CD4-positive, alpha-beta T cell treated with Interleukin-17A for 4 hours (primary cell): ENCODE measurements around the gene FAM107B.

Experiments used
- DNase-seq: peaks from one replicate; pipeline ENCODE4 v3.0.0-alpha.2; 2020; ENCODE audit warnings: mixed read lengths

FAM107B gene

DNA sequence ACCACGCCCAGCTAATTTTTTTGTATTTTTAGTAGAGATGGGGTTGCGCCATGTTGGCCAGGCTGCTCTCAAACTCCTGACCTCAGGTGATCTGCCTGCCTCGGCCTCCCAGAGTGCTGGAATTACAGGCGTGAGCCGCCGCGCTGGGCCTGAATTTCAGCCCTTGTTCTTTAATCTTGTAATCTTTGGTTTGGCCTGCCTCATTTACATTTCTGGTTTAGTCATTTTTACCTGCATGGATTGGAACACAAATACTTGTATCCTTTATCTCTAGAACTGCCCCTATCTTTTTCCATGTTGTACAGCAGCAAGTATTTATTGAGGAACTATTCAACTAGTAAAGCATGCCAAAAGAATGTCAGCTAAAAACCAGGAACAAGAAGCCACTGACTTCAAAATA lies 248.4 kb downstream of the FAM107B start:
- no peak for DNase-seq

DNA sequence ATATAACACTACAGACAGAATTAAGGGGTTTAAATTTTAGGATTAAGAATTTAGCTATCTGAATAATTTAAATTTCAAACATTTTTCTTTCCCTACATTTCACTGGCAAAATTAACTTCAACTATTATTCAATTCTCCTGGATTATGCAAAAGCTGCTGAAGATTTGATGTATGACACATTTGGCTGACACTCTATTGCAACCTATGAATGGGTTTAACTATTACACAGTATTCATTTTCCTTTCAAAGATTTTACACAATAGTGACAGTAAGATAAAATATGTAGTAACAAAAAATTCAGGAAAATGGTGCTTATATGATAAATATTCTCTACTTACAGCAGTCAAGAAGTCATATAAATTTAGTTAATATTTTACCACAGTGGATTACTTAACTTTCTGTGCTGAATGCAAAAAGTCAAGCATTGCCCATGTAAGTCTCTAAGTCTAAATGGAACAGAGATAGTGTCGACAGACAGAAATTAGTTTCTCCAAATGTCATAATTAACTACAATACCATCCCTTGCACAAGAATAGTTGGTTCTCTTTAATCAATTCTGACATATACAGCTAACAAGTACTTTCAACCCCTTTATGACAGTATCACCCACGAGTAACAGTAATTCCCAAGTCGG lies 249.9 kb downstream of the FAM107B start:
- no peak for DNase-seq

DNA sequence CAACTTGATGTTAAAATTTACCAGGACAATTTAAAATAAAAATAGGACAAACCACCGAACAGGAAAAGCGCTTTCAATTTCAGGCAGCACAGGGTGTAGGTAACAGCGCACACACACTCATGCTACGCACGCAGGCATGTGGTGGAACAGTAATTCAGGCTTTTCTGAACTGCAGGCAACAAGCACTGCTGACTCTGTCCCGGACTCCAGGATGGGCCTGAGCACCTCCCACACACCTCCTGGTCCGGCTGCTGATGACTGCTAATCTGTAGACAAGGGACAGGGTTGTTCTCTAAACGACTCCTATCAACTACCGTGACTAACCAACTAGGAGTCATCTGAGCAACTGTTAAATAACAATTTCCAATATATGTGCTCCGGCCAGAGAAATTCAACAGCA lies 251.4 kb downstream of the FAM107B start:
- no peak for DNase-seq

DNA sequence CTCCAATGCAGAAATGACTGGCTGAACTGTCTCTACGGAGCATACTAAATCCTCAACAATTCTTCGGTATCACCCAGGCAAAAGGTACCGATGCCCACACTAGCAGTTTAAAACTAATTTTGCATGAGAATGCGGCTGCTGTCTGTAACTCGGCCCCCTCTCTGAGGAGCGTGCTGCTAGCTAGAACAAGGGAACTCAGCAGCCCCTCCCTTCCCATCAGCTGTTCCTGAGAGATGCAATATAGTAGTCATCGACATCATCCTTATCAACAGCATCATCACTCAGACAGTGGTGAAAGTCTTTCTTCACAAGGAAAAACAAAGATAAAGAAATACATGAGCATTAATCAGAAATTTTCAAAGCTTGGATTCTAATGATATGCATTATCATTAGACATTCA lies 254.9 kb downstream of the FAM107B start:
- DNase-seq = no peak

DNA sequence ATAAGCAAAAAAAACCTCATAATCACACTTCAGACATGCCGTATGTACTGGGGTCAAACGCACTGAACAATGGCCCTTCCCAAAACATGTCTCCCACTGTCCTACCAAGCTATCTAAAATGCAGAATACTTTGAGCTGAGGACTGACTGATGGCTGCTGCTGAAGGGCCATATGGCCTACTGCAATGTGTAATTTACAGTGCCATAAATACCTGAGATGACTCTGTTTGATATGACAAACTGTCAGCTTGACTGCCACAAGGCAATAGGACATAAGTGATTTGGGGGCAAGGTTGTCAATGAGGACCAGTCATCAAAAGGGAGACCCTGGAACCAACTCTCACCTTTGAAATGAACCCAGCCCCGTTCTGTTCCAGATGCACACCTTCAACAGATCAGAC lies 256.5 kb downstream of the FAM107B start:
- no peak for DNase-seq

DNA sequence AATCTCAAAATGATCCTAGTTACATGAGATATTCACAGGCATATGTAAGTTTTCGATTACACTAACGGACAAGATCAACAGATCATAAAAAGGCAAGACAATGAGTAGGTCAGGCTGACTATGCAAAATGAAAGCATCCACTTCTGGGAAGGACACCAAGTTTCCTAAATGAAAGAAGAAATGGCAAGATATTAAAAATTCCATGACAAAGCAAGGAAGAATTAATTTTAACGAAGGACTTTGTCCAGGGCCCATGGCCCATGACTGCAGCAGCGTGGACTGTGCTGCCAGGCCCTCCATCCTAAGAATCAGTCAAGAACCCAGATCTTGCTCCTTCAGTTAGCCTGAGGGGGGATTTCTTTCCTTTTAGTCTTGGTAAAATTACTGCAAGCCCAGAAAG lies 261.6 kb downstream of the FAM107B start:
- DNase-seq = no peak

DNA sequence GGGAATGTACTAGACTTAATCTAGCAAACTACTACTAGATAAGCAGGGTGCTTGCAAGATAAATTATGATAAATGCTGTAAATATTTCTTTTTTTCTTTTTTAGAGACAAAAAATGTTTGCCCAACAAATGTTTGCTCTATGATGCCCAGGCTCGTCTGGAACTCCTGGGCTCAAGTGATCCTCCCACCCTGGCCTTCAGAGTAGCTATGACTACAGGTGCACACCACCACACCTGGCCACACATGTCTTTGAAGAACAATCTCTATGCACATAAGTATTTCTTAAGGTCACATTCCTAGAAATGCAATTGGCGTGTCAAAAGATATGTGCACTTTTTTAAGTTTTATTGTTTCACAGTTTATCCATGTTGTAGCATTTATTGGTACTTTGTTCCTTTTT lies 264.4 kb downstream of the FAM107B start:
- no peak for DNase-seq

DNA sequence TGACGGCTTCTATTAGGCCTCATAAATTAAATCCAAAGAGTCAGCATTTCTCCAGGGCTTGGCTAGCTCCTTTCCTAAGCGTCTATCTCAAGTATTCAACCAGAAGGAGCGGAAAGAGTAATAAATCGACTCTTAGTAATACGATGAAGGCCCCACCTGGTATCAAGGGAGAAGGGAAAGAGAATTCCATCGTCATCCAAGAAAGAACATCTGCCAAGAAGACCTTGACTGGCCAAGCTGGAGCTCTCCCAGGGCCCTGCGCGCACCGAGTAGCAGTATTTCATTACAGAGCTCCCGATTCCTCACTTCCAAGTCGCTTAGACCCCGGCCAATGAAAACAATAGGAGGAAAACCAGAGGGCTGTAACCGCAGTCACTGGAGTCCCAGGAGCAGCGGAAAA lies 266.0 kb downstream of the FAM107B start:
- DNase-seq = no peak

DNA sequence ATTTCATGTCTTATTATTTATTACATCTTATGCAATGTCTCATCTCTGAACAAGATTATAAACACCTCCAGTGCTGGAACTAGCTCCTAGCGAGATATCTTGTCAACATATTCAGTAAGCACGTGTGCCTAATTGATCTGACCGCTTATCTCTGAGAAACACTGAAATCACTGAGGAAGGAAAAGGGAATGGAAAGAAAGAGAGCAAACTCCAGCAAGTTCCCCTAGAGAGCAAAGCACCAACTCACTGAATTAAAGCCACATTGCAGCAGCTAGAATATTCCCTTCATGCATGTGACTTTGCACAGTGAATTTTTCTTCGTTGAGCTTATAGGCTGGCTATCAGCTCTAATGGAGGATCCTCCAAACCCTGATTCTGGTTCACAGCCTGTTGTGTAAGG lies 266.9 kb downstream of the FAM107B start:
- no peak for DNase-seq

DNA sequence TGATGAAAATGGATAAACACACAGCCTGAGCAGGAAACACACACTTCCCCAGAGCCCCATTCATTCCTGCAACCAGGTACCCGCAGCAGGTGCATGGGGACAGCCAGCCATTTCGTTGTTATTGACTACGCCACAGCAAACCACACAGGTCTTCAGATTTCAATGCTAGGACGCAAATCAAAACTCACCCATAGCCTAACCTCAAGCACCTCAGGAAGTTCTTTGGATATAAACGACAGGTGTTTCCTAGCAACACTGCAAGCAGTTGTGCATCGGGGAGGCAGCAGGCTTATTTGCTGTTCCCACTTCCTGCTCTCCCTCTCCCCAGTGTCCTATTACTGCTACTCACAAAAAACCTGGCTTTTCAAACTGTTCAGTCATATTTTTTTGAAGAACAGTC lies 267.5 kb downstream of the FAM107B start:
- DNase-seq = peak; percentile 35

DNA sequence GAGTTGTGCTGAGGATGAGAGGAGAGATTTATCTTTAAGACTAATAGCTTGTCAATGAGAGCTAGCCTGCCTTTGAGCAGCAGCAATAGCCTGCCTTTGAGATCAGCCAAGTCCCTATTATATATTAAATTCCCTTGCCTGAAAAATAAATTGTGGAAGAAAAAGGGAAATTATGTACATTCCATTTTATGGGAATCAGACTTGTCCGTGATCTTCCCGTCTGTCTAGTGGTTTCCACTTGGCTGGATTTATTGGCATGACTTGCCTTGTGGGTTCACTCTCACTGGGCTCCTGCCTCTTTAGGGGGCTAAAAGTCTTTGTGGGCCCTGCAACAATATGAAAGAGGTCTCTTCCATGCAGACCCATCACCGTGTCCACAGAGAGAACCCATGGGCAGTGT lies 272.3 kb downstream of the FAM107B start:
- no peak for DNase-seq

DNA sequence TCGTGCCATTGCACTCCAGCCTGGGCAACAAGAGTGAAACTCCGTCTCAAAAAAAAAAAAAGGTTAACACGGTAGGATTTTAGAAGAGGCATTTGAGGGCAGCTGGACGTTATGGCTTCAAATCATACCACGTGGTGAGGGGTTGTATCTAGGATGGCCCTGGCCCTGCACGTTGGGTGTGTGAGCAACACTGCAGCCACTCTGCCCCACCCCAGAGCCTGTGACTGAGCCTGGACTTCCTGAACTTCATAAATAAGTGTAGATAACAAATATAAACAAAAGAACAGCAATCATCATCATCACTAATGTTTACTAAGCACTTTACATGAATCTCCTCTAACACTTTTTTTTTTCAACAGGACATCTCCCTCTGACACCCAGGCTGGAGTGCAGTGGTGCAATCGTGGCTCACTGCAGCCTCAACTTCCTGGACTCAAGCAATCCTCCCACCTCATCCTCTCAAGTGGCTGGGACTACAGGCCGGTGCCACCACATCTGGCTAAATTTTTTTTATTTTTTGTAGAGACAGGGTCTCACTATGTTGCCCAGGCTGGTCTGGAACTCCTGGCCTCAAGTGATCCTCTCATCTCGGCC lies 274.4 kb downstream of the FAM107B start:
- no peak for DNase-seq

DNA sequence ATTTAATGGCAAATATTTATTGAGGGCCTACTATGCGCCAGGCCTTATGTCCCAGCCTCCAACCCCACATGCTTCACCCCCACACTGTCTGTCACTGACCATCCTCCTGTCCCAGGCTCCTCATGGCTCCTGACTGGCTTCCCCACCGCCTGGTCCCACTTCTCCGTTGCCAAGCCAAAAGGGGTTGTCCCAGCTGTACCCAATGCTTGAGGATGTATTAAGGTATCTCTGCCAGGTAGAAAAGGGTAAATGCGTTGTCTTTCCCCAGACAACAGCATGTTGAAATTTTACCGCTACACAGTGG lies 275.1 kb downstream of the FAM107B start:
- no peak for DNase-seq

DNA sequence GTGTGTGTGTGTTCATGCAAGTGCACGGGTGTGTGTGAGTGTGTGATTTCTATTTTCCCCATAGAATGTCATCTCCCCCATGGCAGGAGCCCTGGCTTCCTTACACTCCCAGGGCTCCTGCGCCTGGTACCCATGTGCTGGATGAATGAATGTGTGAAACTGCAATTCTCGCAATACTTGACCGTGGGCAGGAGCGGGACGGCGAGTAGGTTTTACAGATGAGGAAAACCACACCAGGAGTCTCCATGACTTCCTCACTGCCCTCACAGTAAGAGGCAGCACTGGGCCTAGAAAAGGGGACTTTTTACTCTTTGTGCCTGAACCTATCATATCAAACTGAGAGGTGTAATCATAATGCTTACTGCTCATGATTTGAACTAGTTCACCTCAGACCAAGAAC lies 276.4 kb downstream of the FAM107B start:
- no peak for DNase-seq

DNA sequence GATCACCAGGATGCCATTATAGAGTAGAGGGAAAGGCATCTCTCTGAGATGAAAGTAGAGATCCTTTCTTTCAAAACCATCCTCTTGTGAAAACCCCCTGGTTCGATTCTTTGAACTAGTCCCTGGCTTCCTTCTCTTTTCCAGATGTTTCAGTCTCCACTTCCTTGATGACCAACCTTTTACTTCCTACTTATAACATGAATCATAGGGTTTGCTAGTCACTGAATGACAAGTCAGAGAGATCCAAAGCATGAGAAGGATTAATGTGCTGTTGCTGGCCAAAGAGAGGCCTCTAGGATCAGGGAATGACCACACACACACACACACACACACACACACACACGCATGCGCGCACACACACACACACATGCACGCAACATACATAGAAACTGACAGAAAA lies 282.9 kb downstream of the FAM107B start:
- no peak for DNase-seq

DNA sequence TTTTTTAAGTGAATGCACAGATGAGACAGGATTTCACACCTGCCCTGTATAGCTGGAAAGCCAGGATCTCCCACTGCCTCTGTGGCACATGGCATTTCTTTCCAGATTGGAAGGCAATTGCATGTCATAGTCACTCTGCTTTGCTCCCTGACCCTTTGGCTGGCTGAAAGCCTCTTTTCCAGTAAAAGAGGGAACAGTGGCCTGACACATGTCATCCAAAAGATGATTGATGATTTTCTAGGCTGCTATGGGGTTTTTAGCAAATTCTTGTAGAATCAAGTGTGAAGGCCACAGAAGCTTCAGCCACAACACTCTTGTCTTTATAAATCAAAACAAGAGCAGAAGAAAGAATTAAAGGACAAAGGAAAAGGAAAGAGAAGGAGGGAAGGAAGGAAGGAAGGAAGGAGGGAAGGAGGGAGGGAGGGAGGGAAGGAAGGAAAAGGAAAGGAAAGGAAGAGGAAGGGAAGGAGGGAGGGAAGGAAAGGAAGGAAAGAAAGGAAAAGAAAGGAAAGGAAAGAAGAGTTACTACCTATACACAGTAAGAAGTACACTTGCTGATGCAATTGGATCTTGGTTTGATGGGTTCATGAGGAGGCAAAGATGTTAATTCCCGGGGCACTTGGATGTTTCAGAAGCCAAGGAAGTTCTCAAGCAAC lies 285.0 kb downstream of the FAM107B start:
- no peak for DNase-seq

DNA sequence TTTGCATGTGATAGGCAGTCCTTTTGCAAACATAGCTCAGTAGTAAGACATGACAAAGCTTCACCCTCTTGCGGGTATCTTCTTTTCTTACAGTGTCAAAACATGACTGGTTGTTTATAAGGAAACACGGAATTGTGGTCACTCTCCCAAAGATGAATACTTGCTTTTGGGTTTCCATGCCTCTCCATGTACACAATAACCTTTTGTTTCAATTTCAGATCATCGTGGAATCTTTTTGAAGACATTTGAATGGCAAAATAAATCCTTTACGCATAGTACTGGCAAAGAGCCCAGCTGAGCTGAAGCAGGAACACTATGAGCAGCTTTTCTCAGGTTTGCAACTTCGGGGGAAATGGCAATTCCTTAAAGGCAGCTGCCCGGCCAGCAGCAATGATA lies 287.2 kb downstream of the FAM107B start:
- no peak for DNase-seq

DNA sequence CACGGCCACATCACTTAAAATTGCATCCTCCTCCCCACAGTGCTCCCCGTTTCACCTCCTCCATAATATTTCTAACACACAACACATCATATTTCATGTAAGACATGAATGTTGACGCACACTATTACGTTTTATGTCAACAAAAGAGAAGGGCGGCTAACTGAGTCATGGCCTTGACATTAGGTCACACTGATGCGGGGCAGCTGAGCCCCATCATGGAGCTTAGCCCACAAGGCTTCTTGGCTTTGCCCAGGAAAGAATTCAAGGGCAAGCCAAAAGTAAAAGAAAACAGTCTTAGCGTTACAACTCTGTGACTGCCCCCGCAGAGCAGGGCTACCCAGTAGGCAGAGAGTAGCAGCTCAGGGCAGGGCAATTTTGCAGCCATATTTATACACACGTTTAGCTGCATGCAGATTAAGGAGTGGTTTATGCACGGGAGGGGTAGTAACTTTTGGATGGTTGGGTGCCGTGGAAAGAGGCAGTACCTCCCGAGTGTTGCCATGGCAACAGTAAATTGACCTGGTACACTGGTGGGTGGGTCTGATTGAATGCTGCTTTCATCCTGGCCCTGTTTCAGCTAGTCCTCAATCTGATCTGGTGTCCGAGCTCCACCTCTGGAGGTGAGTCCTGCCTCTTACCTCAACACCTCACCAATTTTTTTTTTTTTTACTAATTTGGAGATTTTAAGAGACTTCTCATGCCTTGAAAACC lies 287.8 kb downstream of the FAM107B start:
- no peak for DNase-seq

DNA sequence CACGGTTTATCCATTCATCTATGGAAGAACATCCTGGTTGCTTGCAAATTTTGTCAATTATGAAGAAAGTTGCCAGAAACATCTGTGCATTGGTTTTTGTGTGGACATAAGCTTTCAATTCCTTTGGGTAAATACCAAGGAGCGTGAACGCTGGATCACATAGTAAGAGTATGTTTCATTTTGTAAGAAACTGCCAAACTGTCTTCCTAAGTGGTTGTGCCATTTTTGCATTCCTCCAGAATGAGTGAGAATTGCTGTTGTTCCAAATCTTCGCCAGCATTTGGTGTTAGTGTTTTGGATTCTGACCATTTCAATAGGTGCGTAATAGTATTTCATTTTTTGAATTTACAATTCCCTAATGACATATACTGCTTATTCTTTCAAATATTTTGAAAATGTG lies 288.7 kb downstream of the FAM107B start:
- DNase-seq = no peak

DNA sequence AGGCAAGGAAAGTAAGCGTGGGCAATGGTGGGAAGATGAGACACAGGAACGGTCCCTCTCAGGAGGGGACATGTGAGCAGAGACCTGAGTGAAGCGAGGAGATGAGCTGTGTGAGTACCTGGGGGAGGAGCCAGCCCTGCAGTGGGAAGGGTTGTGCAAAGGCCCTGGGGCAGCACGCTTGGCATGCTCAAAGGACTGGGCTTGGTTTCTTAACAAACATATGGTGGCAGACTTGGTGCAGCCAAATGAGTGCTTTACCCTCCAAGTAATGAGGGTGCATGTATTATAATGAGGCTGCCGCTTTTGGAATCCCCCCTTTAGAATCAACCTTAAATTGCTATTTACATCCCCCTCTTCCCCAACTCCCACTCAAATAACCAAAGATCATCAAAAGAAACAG lies 291.3 kb downstream of the FAM107B start:
- DNase-seq = no peak

DNA sequence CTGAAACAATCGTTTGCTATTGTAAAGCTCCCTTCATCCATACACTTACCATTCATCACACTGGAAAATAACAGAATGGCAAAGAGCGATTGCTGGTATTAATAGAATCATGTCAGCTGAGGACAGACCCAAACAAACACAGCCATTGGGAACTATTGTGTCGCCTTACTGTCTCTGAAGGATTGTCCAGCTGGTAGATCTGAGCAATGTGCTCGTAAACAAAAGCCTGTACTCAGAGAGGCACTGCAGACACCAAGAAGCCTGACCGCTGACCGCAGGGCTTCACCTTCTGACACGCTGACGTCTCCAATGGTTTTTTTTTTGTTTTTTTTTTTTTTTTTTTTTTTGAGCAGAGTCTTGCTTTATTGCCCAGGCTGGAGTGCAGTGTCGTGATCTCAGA lies 292.9 kb downstream of the FAM107B start:
- no peak for DNase-seq

DNA sequence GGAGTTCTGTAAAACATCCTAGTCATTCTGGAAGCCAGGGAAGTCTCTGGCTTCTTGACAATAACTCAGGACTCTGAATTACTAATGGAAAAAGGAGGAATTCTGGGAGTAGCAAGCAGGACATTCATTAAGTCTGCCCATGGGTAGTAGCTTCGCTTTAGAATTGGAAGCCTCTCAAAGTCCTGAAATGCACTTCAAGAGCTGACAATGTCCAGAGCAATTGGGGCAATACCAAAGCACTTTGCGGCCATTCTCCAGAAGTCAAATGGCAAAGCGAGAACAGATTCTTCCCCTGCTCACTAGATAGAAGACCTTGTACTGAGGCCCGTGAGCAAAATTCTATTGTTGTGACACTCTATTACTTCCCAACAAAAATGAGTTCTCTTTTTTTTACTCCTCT lies 293.7 kb downstream of the FAM107B start:
- no peak for DNase-seq

DNA sequence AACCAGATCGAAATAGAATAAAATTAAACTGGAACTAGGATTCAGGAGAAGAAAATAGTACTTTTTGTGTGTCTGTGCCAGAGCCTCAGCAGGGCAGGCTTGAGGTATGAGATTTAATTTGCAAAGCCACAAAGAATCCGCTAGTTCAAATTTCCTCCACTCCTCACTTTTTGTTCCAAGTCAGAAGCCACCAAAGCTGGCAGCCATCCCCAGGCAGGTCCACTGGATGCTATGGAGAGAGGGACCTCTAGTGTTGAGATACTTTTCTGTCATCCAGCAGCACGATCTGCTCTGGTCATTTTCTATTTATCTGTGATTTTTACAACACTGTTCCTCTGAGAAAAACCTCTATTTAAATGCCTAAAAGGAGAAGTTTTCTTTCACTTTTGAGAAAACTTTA lies 296.1 kb downstream of the FAM107B start:
- no peak for DNase-seq

DNA sequence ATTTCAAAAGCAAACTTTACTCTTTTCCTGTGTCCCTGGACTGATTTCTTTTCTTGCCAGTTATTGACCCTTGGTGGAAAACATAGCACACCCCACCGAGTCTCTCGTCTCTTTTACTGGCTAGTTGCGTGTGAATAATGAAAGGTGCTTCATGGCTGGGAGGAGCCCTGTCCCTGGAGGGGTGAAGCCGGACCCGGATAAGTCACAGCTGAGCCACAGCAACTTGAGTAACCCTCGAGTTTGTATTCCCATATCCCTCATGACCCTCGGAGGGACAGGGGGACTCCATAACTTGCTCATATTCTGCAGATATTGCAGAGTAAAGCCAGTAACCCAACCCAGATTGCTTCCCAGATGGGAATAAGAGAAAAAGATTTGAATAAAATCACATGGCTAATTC lies 296.5 kb downstream of the FAM107B start:
- DNase-seq = no peak

DNA sequence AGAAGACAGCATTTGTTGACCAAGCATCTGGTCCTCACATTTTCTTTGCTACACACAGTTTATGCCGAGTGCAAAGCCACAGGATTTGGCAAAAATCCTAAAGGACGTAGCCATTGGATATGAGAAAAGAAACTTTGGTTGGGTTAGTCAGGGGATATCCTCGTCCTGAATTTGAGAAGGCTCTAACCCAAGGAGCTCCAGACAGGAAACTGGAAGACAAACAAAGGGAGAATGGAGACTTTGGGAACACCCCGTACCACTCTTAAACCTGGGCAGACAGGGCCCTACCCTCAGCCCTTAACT lies 297.3 kb downstream of the FAM107B start:
- DNase-seq = no peak
